Panc1 (cell line): Measurements from ENCODE around the gene KIF21B. TPM values are rescaled to one million over a fixed set of nuclear protein-coding genes. Genes with fewer than 3 reads are reported as not detected.

ENCODE experiments used
- ATAC-seq: fragments of 200-7000 bp; cut with Tn5 transposase; 2 replicates; pipeline ENCODE4 v1.9.1; 2020; ENCODE audit warnings: mild to moderate bottlenecking, moderate library complexity
- BruUV-seq: library from RNA; stranded (reverse); fragments of 400-500 nt; replicated peaks from 2 replicates; lab custom pipeline; 2021; lab: Mats Ljungman, UMichigan
- CTCF ChIA-PET: fragments of 300-600 bp; sonication (Branson Sonifier 250); formaldehyde crosslinking; loops from one replicate; lab custom pipeline; 2022; ENCODE audit warnings: antibody characterized with exemption; lab: Charles Lee
- POLR2A ChIA-PET: fragments of 300-600 bp; sonication (Branson Sonifier 250); formaldehyde crosslinking; loops from one replicate; lab custom pipeline; 2022; ENCODE audit warnings: antibody characterized with exemption; lab: Charles Lee
- DNase-seq: peaks from one replicate; pipeline ENCODE4 v3.0.0-alpha.2; 2010; ENCODE audit warnings: low read depth, low spot score
- H3K27ac ChIP-seq: 2 replicates; pipeline ENCODE4 v1.5.1; 2011; ENCODE audit warnings: mild to moderate bottlenecking, low read length, inconsistent platforms
- H3K27me3 ChIP-seq: fragments of 200-500 bp; sonication (Bioruptor generic); 2 replicates; pipeline ENCODE4 v1.6.0; 2014; ENCODE audit warnings: low read length, inconsistent platforms; ENCODE audit not compliant: control insufficient read depth, insufficient read depth
- H3K36me3 ChIP-seq: fragments of 200-500 bp; sonication (Bioruptor generic); 2 replicates; pipeline ENCODE4 v1.5.1; 2014; ENCODE audit warnings: inconsistent platforms, mild to moderate bottlenecking, low read length, moderate library complexity; ENCODE audit not compliant: control insufficient read depth, insufficient read depth
- H3K4me1 ChIP-seq: 2 replicates; pipeline ENCODE4 v1.5.1; 2011; ENCODE audit warnings: inconsistent platforms, mild to moderate bottlenecking, low read length, moderate library complexity; ENCODE audit not compliant: control insufficient read depth, insufficient read depth
- H3K4me3 ChIP-seq, 2 experiments: 2 replicates each; pipeline ENCODE4 v1.5.1; 2011 to 2012; ENCODE audit warnings: low read depth in 2 of 2, low read length in 2 of 2, mild to moderate bottlenecking in 2 of 2, inconsistent platforms in 1 of 2, moderate library complexity in 1 of 2
- H3K9me3 ChIP-seq: fragments of 200-500 bp; sonication (Bioruptor generic); 2 replicates; pipeline ENCODE4 v1.5.1; 2014; ENCODE audit warnings: low read depth, mild to moderate bottlenecking, inconsistent platforms, low read length, moderate library complexity; ENCODE audit not compliant: control insufficient read depth, insufficient read depth
- SIN3A ChIP-seq: IDR thresholded peaks from 2 replicates; pipeline ENCODE4 v1.6.1; 2012; ENCODE audit warnings: low read depth, mild to moderate bottlenecking, low read length, moderate library complexity, borderline replicate concordance; ENCODE audit not compliant: insufficient read depth
- TCF7L2 ChIP-seq: IDR thresholded peaks from 2 replicates; pipeline ENCODE4 v1.6.1; 2011; ENCODE audit warnings: mild to moderate bottlenecking, low read depth, low read length, inconsistent platforms
- in situ Hi-C: cut with HindIII; loops from 2 replicates; pipeline ENCODE4 v1.10.0; 2016; ENCODE audit warnings: low sequenced_read_pairs, low pct_unique_long_range_greater_than_20kb
- intact Hi-C: fragments of 100-400 bp; cut with micrococcal nuclease; formaldehyde crosslinking; loops from one replicate; pipeline ENCODE4 v1.10.0; 2022; ENCODE audit not compliant: unreplicated experiment
- total RNA-seq: library from RNA; stranded (reverse); gene quantifications from one replicate; pipeline ENCODE4 v1.2.1, GENCODE V29; 2021; ENCODE audit not compliant: unreplicated experiment
- TF ChIP-seq, protein P1 (sequence below), 2 experiments: IDR thresholded peaks; 2 replicates each; pipeline ENCODE4 v1.6.1; 2011 to 2012; ENCODE audit warnings: low read depth in 2 of 2, control low read depth in 1 of 2, low read length in 1 of 2, mild to moderate bottlenecking in 1 of 2, moderate library complexity in 1 of 2; ENCODE audit not compliant: insufficient read depth in 1 of 2
- TF ChIP-seq, protein P2 (sequence below): fragments of 450-650 bp; IDR thresholded peaks from 2 replicates; pipeline ENCODE4 v1.5.1; 2017; ENCODE audit warnings: mild to moderate bottlenecking

Gene KIF21B
- total RNA-seq, 1 experiment from 2014 or later, result 0.46 TPM

DNA sequence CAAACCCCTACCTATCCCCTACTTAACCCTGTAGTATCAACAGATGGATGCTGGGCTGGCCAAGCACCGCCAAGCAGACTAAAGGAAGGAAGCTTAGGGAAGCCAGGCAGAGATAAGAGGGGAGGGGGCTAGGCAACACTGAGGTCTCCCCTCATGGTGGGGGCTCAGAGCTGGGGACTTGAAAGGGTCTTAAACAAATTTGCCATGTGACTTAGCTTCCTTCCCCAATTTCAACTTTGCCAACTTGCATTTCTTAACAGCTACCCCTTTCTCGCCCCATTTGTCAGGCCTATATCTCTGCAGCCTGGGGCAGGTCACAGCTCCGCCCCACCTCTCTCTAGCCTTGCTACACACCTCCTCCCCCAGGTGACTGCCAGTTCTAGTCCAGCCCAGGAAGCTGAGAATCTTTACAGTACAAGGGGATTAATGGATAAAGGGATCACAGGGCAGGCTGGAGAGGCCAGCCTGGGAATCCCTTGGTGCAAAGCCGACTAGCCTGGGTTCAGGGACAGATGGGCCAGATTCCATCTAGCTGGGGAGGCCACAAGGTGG, 3.4 kb downstream of the KIF21B start:
- ChIA-PET POLR2A (interaction anchor here (0.6 kb wide), 1 partner anchor 26 kb away, joined by 4 read pairs; no protein-coding TSS in a partner anchor), CTCF (interaction anchor here (0.5 to 0.6 kb wide), 2 partner anchors 71 to 906 kb away, joined by 4 read pairs; no protein-coding TSS in a partner anchor)
- in situ Hi-C loops, result no loop called here
- DNase-seq (no peak), ATAC-seq (no peak)
- no TSS peak for BruUV-seq
- TF ChIP-seq, protein P1, sequence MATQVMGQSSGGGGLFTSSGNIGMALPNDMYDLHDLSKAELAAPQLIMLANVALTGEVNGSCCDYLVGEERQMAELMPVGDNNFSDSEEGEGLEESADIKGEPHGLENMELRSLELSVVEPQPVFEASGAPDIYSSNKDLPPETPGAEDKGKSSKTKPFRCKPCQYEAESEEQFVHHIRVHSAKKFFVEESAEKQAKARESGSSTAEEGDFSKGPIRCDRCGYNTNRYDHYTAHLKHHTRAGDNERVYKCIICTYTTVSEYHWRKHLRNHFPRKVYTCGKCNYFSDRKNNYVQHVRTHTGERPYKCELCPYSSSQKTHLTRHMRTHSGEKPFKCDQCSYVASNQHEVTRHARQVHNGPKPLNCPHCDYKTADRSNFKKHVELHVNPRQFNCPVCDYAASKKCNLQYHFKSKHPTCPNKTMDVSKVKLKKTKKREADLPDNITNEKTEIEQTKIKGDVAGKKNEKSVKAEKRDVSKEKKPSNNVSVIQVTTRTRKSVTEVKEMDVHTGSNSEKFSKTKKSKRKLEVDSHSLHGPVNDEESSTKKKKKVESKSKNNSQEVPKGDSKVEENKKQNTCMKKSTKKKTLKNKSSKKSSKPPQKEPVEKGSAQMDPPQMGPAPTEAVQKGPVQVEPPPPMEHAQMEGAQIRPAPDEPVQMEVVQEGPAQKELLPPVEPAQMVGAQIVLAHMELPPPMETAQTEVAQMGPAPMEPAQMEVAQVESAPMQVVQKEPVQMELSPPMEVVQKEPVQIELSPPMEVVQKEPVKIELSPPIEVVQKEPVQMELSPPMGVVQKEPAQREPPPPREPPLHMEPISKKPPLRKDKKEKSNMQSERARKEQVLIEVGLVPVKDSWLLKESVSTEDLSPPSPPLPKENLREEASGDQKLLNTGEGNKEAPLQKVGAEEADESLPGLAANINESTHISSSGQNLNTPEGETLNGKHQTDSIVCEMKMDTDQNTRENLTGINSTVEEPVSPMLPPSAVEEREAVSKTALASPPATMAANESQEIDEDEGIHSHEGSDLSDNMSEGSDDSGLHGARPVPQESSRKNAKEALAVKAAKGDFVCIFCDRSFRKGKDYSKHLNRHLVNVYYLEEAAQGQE (IDR thresholded peaks at IDR 0.05; ENCODE audit: insufficient read depth in 1 of 2, low read depth in 2 of 2, low read length in 1 of 2), result no peak
- no peak for TF ChIP-seq TCF7L2
- TF ChIP-seq, protein P2, sequence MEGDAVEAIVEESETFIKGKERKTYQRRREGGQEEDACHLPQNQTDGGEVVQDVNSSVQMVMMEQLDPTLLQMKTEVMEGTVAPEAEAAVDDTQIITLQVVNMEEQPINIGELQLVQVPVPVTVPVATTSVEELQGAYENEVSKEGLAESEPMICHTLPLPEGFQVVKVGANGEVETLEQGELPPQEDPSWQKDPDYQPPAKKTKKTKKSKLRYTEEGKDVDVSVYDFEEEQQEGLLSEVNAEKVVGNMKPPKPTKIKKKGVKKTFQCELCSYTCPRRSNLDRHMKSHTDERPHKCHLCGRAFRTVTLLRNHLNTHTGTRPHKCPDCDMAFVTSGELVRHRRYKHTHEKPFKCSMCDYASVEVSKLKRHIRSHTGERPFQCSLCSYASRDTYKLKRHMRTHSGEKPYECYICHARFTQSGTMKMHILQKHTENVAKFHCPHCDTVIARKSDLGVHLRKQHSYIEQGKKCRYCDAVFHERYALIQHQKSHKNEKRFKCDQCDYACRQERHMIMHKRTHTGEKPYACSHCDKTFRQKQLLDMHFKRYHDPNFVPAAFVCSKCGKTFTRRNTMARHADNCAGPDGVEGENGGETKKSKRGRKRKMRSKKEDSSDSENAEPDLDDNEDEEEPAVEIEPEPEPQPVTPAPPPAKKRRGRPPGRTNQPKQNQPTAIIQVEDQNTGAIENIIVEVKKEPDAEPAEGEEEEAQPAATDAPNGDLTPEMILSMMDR, result no peak
- no peak overlapping the region for H3K4me3 ChIP-seq
- intact Hi-C loops, result no loop called here
- no peaks in the 10 kb centered on the region for H3K36me3 ChIP-seq
- no peaks in the 10 kb centered on the region for H3K4me1 ChIP-seq
- H3K9me3 ChIP-seq, result no peaks in the 10 kb centered on the region
- peaks cover 9% of the 10 kb centered on the region for H3K27me3 ChIP-seq
- H3K27ac ChIP-seq, result no peak overlapping the region

DNA sequence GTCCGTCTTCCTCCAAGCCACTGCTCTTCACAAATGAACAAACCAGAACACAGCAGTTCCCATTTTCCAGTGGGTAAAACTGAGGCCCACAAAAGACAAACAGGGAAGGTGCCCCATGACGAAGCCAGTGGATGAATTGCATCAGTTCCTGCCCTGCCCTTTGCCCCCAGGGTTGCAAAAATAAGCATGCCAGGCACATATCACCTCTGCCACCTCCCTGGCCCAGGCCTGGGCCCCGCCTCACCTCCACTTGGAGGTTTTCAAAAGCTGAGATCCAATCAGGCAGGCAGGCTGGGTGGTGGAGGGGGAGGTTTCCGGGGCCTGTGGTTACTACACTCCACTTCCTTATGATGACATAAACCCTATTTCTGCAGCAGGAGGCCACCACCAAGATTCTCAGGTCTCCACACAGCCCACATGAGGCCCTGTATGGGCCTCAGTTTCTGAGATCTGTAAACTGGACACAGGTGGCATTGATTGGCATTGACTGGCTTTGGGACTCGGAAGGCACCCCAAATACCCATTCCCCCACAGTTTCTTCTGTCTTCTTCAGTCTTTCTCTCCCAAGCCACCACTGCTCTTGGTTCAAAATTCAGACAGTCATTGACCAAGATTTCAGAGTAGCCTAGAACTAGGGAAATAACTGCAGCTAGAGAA, 4.1 kb downstream of the KIF21B start:
- ChIA-PET POLR2A (interaction anchor here (0.6 kb wide), 1 partner anchor 25 kb away, joined by 4 read pairs; no protein-coding TSS in a partner anchor), CTCF (no interaction called here)
- Histone ChIP-seq H3K36me3 (no peaks in the 10 kb centered on the region), H3K4me3 (no peak overlapping the region), H3K4me1 (no peaks in the 10 kb centered on the region), H3K9me3 (no peaks in the 10 kb centered on the region), H3K27me3 (peaks cover 9% of the 10 kb centered on the region), H3K27ac (no peak overlapping the region)
- in situ Hi-C loops (no loop called here), intact Hi-C loops (no loop called here)
- BruUV-seq, result no TSS peak
- TF ChIP-seq SIN3A, result no peak
- TF ChIP-seq, protein P1 (IDR thresholded peaks at IDR 0.05; ENCODE audit: insufficient read depth in 1 of 2, low read depth in 2 of 2, low read length in 1 of 2), result no peak
- DNase-seq (no peak), ATAC-seq (no peak)
